Measurements from ENCODE around the gene SLC51A. TPM values are rescaled to one million over a fixed set of nuclear protein-coding genes. Genes with fewer than 3 reads are reported as not detected.
"Not testable (repeated sequence)": the region's sequence is repeated elsewhere in the genome, so short reads cannot be mapped to it uniquely, and the experiment has no call there.

Gene SLC51A
- total and polyA plus RNA-seq, 2 donors (not counting 1 experiment from before 2014, with no cell fraction given): not detected

- Histone ChIP-seq H3K27me3 (ENCODE audit: control insufficient read depth, insufficient read depth, low read length) (no peaks in the 10 kb centered on the region), H3K9ac (ENCODE audit: insufficient read depth, low read length) (no peak overlapping the region), H3K9me3 (ENCODE audit: control insufficient read depth, insufficient read depth, low read depth, low read length) (no peaks in the 10 kb centered on the region), H3K79me2 (ENCODE audit: control insufficient read depth, insufficient read depth, low read length) (no peaks in the 10 kb centered on the region), H3K4me2 (ENCODE audit: extremely low read depth, insufficient read depth, low read length) (no peak overlapping the region), H3K4me3 (replicated peaks in 1 of 4; ENCODE audit: control extremely low read depth in 1 of 4, insufficient read depth in 1 of 4, low read depth in 3 of 4, low read length in 4 of 4) (no peak overlapping the region), H3K36me3 (ENCODE audit: control insufficient read depth, insufficient read depth, low read length) (no peaks in the 10 kb centered on the region), H3K4me1 (ENCODE audit: control insufficient read depth, extremely low read depth, insufficient read depth, low read length) (no peaks in the 10 kb centered on the region), H3K27ac (ENCODE audit: insufficient read depth, low read length) (no peak overlapping the region), H4K20me1 (ENCODE audit: control insufficient read depth, extremely low read depth, insufficient read depth, low read length) (no peaks in the 10 kb centered on the region), H2AFZ (ENCODE audit: low read length) (no peak overlapping the region)
- no peak for DNase-seq (ENCODE audit: low read depth in 2 of 2)
- TF ChIP-seq CTCF (conservative IDR thresholded peaks at IDR 0.05 in 1 of 2, IDR thresholded peaks at IDR 0.05 in 1 of 2; ENCODE audit: low read depth in 1 of 2, low read length in 2 of 2): no peak
- no peak for TF ChIP-seq EZH2 (IDR thresholded peaks at IDR 0.05; ENCODE audit: low read length, missing control alignments)
Observed at GRCh38 chr3:196169836-196170240, 46.5 kb upstream of the SLC51A start.

- not testable (repeated sequence) for H3K36me3 ChIP-seq (ENCODE audit: control insufficient read depth, insufficient read depth, low read length); H4K20me1 ChIP-seq (ENCODE audit: control insufficient read depth, extremely low read depth, insufficient read depth, low read length); H3K79me2 ChIP-seq (ENCODE audit: control insufficient read depth, insufficient read depth, low read length); H3K4me2 ChIP-seq (ENCODE audit: extremely low read depth, insufficient read depth, low read length); H3K9me3 ChIP-seq (ENCODE audit: control insufficient read depth, insufficient read depth, low read depth, low read length); DNase-seq (ENCODE audit: low read depth in 2 of 2); H3K27ac ChIP-seq (ENCODE audit: insufficient read depth, low read length); H3K9ac ChIP-seq (ENCODE audit: insufficient read depth, low read length); H3K27me3 ChIP-seq (ENCODE audit: control insufficient read depth, insufficient read depth, low read length); H3K4me1 ChIP-seq (ENCODE audit: control insufficient read depth, extremely low read depth, insufficient read depth, low read length); H2AFZ ChIP-seq (ENCODE audit: low read length); H3K4me3 ChIP-seq (replicated peaks in 1 of 4; ENCODE audit: control extremely low read depth in 1 of 4, insufficient read depth in 1 of 4, low read depth in 3 of 4, low read length in 4 of 4)
Observed at GRCh38 chr3:196170296-196170695, 46.0 kb upstream of the SLC51A start.

GRCh38 chr3:196174652-196175051, 41.7 kb upstream of the SLC51A start:
- Histone ChIP-seq H4K20me1 (ENCODE audit: control insufficient read depth, extremely low read depth, insufficient read depth, low read length) (no peaks in the 10 kb centered on the region), H3K4me3 (replicated peaks in 1 of 4; ENCODE audit: control extremely low read depth in 1 of 4, insufficient read depth in 1 of 4, low read depth in 3 of 4, low read length in 4 of 4) (no peak overlapping the region), H3K4me2 (ENCODE audit: extremely low read depth, insufficient read depth, low read length) (no peak overlapping the region), H3K79me2 (ENCODE audit: control insufficient read depth, insufficient read depth, low read length) (no peaks in the 10 kb centered on the region), H3K9ac (ENCODE audit: insufficient read depth, low read length) (no peak overlapping the region), H3K36me3 (ENCODE audit: control insufficient read depth, insufficient read depth, low read length) (no peaks in the 10 kb centered on the region), H3K27ac (ENCODE audit: insufficient read depth, low read length) (no peak overlapping the region), H3K27me3 (ENCODE audit: control insufficient read depth, insufficient read depth, low read length) (no peaks in the 10 kb centered on the region), H2AFZ (ENCODE audit: low read length) (no peak overlapping the region), H3K4me1 (ENCODE audit: control insufficient read depth, extremely low read depth, insufficient read depth, low read length) (no peaks in the 10 kb centered on the region), H3K9me3 (ENCODE audit: control insufficient read depth, insufficient read depth, low read depth, low read length) (no peaks in the 10 kb centered on the region)
- DNase-seq (ENCODE audit: low read depth in 2 of 2): no peak
- TF ChIP-seq EZH2 (IDR thresholded peaks at IDR 0.05; ENCODE audit: low read length, missing control alignments) (no peak), CTCF (conservative IDR thresholded peaks at IDR 0.05 in 1 of 2, IDR thresholded peaks at IDR 0.05 in 1 of 2; ENCODE audit: low read depth in 1 of 2, low read length in 2 of 2) (no peak)
